Type B pancreatic cell (in vitro differentiated cells): ENCODE results near the gene ZNF747. TPM values are rescaled to one million over a fixed set of nuclear protein-coding genes. Genes with fewer than 3 reads are reported as not detected.

Experiments used
- DNase-seq: peaks from one replicate; pipeline ENCODE4 v3.0.0; 2021; ENCODE audit warnings: mixed read lengths; ENCODE audit not compliant: unreplicated experiment; ENCODE audit errors: extremely low spot score
- H3K27ac Mint-ChIP-seq: 2 replicates; pipeline ENCODE4 v1.8.0; 2021; ENCODE audit warnings: mild to moderate bottlenecking, mixed read lengths
- H3K27me3 Mint-ChIP-seq: 2 replicates; pipeline ENCODE4 v1.8.0; 2021; ENCODE audit warnings: mixed read lengths
- H3K36me3 Mint-ChIP-seq: 2 replicates; pipeline ENCODE4 v1.8.0; 2021; ENCODE audit warnings: mixed read lengths
- H3K4me1 Mint-ChIP-seq: one replicate; pipeline ENCODE4 v1.8.0; 2021; ENCODE audit warnings: mixed read lengths; ENCODE audit not compliant: unreplicated experiment
- H3K4me3 Mint-ChIP-seq: 2 replicates; pipeline ENCODE4 v1.8.0; 2021; ENCODE audit warnings: mild to moderate bottlenecking, mixed read lengths
- H3K9me3 Mint-ChIP-seq: 2 replicates; pipeline ENCODE4 v1.8.0; 2021; ENCODE audit warnings: mixed read lengths
- microRNA-seq: library from miRNA; unstranded; fragments of <30 nt; microRNA quantifications from one replicate; pipeline ENCODE4, GENCODE V29; 2020
- total RNA-seq: library from RNA; stranded (reverse); gene quantifications from 2 replicates; pipeline ENCODE4 v1.2.1, GENCODE V29; 2021; ENCODE audit warnings: low replicate concordance
- TF ChIP-seq, protein P1 (sequence below): fragments of 200-600 bp; sonication (generic); conservative IDR thresholded peaks from 2 replicates; pipeline ENCODE4 v1.5.0; 2021; ENCODE audit warnings: antibody characterized with exemption, mild to moderate bottlenecking

The ZNF747 gene
- total RNA-seq, 1 donor from 2014 or later: 11.4 TPM

DNA sequence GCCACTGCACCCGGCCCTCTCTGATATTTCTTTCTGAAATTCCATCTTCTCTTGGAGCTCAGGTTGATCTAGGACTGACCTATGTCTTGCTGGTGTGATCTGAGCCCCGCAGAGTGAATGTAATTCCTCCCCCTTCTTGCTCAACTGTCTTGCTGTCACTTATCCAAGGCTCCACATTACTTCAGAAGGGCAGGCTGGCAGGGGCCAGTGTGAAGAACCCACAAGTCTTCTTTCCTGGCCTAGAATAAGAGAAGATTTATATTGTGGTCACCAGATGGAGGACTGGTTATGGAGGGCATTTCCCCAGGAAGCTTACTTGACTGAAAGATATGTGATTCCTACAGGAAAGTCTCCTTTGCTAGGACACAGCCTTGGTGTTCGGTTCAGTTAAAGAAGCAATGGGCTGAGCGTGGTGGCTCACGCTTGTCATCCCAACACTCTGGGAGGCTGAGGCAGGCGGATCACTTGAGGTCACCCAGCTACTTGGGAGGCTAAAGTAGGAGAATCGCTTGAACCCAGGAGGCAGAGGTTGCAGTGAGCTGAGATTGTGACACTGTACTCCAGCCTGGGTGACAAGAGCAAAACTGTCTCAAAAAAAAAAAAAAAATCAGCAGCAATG lies 48.7 kb downstream of the ZNF747 start:
- H3K4me3 Mint-ChIP-seq: no peak overlapping the region
- peaks cover 7% of the 10 kb centered on the region for H3K27me3 Mint-ChIP-seq
- no peaks in the 10 kb centered on the region for H3K36me3 Mint-ChIP-seq
- no peak overlapping the region for H3K27ac Mint-ChIP-seq
- H3K9me3 Mint-ChIP-seq: no peaks in the 10 kb centered on the region
- H3K4me1 Mint-ChIP-seq: no peaks in the 10 kb centered on the region
- no peak for DNase-seq
- TF ChIP-seq, protein P1, sequence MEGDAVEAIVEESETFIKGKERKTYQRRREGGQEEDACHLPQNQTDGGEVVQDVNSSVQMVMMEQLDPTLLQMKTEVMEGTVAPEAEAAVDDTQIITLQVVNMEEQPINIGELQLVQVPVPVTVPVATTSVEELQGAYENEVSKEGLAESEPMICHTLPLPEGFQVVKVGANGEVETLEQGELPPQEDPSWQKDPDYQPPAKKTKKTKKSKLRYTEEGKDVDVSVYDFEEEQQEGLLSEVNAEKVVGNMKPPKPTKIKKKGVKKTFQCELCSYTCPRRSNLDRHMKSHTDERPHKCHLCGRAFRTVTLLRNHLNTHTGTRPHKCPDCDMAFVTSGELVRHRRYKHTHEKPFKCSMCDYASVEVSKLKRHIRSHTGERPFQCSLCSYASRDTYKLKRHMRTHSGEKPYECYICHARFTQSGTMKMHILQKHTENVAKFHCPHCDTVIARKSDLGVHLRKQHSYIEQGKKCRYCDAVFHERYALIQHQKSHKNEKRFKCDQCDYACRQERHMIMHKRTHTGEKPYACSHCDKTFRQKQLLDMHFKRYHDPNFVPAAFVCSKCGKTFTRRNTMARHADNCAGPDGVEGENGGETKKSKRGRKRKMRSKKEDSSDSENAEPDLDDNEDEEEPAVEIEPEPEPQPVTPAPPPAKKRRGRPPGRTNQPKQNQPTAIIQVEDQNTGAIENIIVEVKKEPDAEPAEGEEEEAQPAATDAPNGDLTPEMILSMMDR: no peak

DNA sequence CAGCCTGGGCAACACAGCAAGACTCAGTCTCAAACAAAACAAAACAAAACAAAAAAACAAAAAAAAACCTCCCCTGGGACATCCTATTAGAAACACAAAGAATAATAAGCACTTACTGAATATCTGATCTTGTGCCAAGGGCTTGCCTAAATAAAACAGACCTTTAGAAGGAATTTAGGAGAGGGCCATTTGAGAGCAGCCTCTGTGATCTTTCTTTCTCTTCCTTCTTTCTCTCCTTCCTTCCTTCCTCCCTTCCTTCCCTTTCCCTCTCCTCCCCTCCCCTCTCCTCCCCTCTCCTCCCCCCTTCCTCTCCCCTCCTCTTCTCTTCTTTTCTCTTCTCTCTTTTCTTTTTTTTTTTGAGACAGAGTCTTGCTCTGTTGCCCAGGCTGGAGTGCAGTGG lies 49.8 kb downstream of the ZNF747 start:
- no peaks in the 10 kb centered on the region for H3K4me1 Mint-ChIP-seq
- no peaks in the 10 kb centered on the region for H3K9me3 Mint-ChIP-seq
- H3K4me3 Mint-ChIP-seq: no peak overlapping the region
- peaks cover 4% of the 10 kb centered on the region for H3K27me3 Mint-ChIP-seq
- no peak for DNase-seq
- TF ChIP-seq, protein P1: no peak
- H3K27ac Mint-ChIP-seq: no peak overlapping the region
- no peaks in the 10 kb centered on the region for H3K36me3 Mint-ChIP-seq

DNA sequence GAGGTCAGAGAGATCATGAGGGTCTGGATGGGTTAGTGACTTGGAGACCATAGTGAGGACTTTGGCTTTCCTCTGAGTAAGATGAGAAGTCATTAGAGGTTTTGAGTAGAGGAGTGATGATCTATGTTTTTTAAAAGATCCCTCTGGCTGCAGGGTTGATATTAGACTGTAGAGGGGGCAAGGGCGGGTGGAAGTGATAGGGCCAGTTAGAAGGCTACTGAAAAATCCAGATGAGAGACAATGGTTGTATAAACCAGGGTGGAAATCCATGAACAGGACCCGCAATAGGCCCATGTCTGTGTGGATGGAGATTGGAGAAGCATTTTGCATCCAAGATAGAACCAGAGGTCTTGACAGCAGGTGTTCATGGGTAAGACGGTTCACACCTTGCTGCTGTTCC lies 52.3 kb downstream of the ZNF747 start:
- TF ChIP-seq, protein P1: peak; percentile 31
- Mint-ChIP-seq H3K27ac (no peak overlapping the region), H3K27me3 (peaks cover 7% of the 10 kb centered on the region), H3K4me3 (no peak overlapping the region), H3K4me1 (no peaks in the 10 kb centered on the region), H3K36me3 (no peaks in the 10 kb centered on the region), H3K9me3 (no peaks in the 10 kb centered on the region)
- no peak for DNase-seq

DNA sequence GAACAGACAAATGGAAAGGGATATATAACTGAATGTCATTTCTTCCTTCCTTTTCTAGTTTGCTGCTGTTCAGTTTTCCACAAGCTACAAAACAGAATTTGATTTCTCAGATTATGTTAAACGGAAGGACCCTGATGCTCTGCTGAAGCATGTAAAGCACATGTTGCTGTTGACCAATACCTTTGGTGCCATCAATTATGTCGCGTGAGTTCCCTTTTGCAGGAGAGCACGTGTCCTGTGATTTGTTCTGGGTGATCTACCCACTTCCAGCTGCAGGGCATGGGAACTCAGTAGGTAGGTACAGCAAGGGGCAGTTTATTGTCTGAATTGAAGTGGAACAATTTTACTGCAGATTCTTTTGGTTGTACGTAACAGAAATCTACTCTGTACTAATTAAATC lies 53.3 kb downstream of the ZNF747 start:
- Mint-ChIP-seq H3K9me3 (no peaks in the 10 kb centered on the region), H3K36me3 (no peaks in the 10 kb centered on the region), H3K27ac (no peak overlapping the region), H3K4me3 (no peak overlapping the region), H3K4me1 (no peaks in the 10 kb centered on the region), H3K27me3 (peaks cover 7% of the 10 kb centered on the region)
- no peak for DNase-seq
- TF ChIP-seq, protein P1: no peak

Small RNA genes lying within 50 kb of the gene (microRNA-seq; reads per million reads assigned to microRNA genes)
- gene MIR4518: not detected

Other genes starting within 250 kb of the ZNF747 start
- 64.6 and 68.9 TPM in 2 replicates for gene CD2BP2, start 179.6 kb downstream of the ZNF747 start, total RNA-seq
- gene TBC1D10B, start 164.4 kb downstream of the ZNF747 start, total RNA-seq: 46.8 and 50.0 TPM in 2 replicates
- gene MYL11, start 160.1 kb downstream of the ZNF747 start, total RNA-seq: 10.4 and 21.7 TPM in 2 replicates
- gene SEPTIN1, start 152.3 kb downstream of the ZNF747 start, total RNA-seq: 1.4 and 2.3 TPM in 2 replicates
- 14.5 and 21.1 TPM in 2 replicates for gene ZNF48, start 139.4 kb downstream of the ZNF747 start, total RNA-seq
- 4.7 and 15.5 TPM in 2 replicates for gene ZNF771, start 127.3 kb downstream of the ZNF747 start, total RNA-seq
- 41.8 and 62.1 TPM in 2 replicates for gene DCTPP1, start 104.8 kb downstream of the ZNF747 start, total RNA-seq
- gene SEPHS2, start 89.0 kb downstream of the ZNF747 start, total RNA-seq: 58.6 and 84.8 TPM in 2 replicates
- gene ITGAL, start 62.1 kb downstream of the ZNF747 start, total RNA-seq: 0.33 and 0.48 TPM in 2 replicates
- 58.7 and 59.6 TPM in 2 replicates for gene ZNF768, start 8.3 kb downstream of the ZNF747 start, total RNA-seq
- gene ZNF764, start 23.5 kb upstream of the ZNF747 start, total RNA-seq: 16.8 and 20.2 TPM in 2 replicates
- gene ZNF688, start 36.9 kb upstream of the ZNF747 start, total RNA-seq: 9.8 and 14.3 TPM in 2 replicates
- 22.4 and 29.1 TPM in 2 replicates for gene ZNF785, start 50.8 kb upstream of the ZNF747 start, total RNA-seq
- 8.1 and 14.9 TPM in 2 replicates for gene ZNF689, start 75.5 kb upstream of the ZNF747 start, total RNA-seq
- 41.1 and 45.0 TPM in 2 replicates for gene PRR14, start 116.1 kb upstream of the ZNF747 start, total RNA-seq
- 77.3 and 78.2 TPM in 2 replicates for gene FBRS, start 123.6 kb upstream of the ZNF747 start, total RNA-seq
- gene SRCAP, start 164.3 kb upstream of the ZNF747 start, total RNA-seq: 62.8 and 73.5 TPM in 2 replicates
- 41.5 and 42.4 TPM in 2 replicates for gene PHKG2, start 213.6 kb upstream of the ZNF747 start, total RNA-seq
- gene CFAP119, start 227.2 kb upstream of the ZNF747 start, total RNA-seq: 14.2 and 15.0 TPM in 2 replicates
- 107 and 131 TPM in 2 replicates for gene RNF40, start 227.5 kb upstream of the ZNF747 start, total RNA-seq